Right cardiac atrium (tissue), 5 donors: Measurements from ENCODE around the gene PFDN1. TPM values are rescaled to one million over a fixed set of nuclear protein-coding genes. Genes with fewer than 3 reads are reported as not detected.

Experiments
- ATAC-seq, 2 donors: fragments of 200-7000 bp; cut with Tn5 transposase; one replicate each; pipeline versions ENCODE4 v1.8.0 to v1.9.1; 2020; ENCODE audit warnings: moderate library complexity in 2 of 2, mild to moderate bottlenecking in 1 of 2
- DNase-seq, 3 donors: peaks; one replicate each; pipeline ENCODE4 v3.0.0-alpha.2; 2020
- H3K27ac ChIP-seq: one replicate; pipeline ENCODE4 v1.5.1; 2013; ENCODE audit warnings: mild to moderate bottlenecking, low read length, control low read depth, moderate library complexity
- H3K27me3 ChIP-seq: one replicate; pipeline ENCODE4 v1.6.1; 2013; ENCODE audit not compliant: control insufficient read depth, insufficient read depth
- H3K4me1 ChIP-seq: one replicate; pipeline ENCODE4 v1.6.1; 2013; ENCODE audit warnings: low read length; ENCODE audit not compliant: control insufficient read depth, insufficient read depth
- H3K4me3 ChIP-seq: one replicate; pipeline ENCODE4 v1.5.1; 2013; ENCODE audit warnings: low read length, control low read depth
- H3K9me3 ChIP-seq: one replicate; pipeline ENCODE4 v1.6.1; 2013; ENCODE audit warnings: low read length; ENCODE audit not compliant: control insufficient read depth
- WGBS: extraction: QIAGEN DNeasy Blood & Tissue Kit; methylation state at CpG from one replicate; pipeline ENCODE4 v1.1.7; 2013; 5-methylcytosine and 5-hydroxymethylcytosine counted together
- intact Hi-C, 4 donors: fragments of 100-400 bp; cut with DNase I; formaldehyde crosslinking; loops; one replicate each; pipeline versions ENCODE4 v1.11.0 to v1.14.0; 2022 to 2023
- polyA plus RNA-seq: library from polyadenylated mRNA; stranded (reverse); fragments of 200-250 nt; gene quantifications from one replicate; pipeline ENCODE4 v1.2.3, GENCODE V29; 2013
- total RNA-seq, 4 donors: library from RNA; stranded (reverse); fragmentation: NEBNext Ultra II Directional; extraction: Animal tissue kit (Norgen Biotek cat#: 25700); gene quantifications; one replicate each; pipeline ENCODE4 v1.2.1, GENCODE V29; 2021
- donor health status: healthy with polysubstance abuse.
- donor health status: DM: no; HTN: yes; CAD: no.
- donor health status: DM: no; HTN: no; CAD: no.
- donor health status: DM: no; HTN: yes; CAD: no; lungs with severe emphysema.
- donor health status: DM: yes; HTN: yes; CAD: no.

PFDN1 gene
- total and polyA plus RNA-seq, 5 donors: 57.6 to 144 (median 67.2) TPM

DNA sequence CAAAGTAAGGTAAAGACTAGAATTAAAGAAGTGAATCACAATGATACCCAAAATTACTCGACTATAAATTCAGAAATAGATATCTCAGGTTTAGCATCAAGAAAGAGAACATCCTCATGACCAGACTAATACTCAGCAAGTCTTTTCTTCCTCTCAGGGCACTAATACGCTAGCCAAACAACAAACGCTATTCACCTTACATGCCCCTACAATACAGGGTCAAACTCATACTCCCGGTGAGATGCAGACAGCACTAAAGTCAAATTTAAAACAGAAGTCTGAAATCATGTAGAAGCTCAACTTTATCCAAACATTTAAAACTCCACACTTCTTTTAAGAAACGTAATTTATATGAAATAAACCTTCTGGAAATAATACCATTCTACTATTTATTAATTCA is 5.6 kb downstream of the PFDN1 start:
- Histone ChIP-seq H3K9me3 (no peaks in the 10 kb centered on the region), H3K27ac (peak overlapping the region; percentile 43), H3K4me3 (no peak overlapping the region), H3K27me3 (no peaks in the 10 kb centered on the region), H3K4me1 (peaks cover 2% of the 10 kb centered on the region)
- no peak for DNase-seq
- 50% methylated on average over 5 of the region's 5 CpGs for WGBS
- intact Hi-C loops: no loop called here
- ATAC-seq: no peak

DNA sequence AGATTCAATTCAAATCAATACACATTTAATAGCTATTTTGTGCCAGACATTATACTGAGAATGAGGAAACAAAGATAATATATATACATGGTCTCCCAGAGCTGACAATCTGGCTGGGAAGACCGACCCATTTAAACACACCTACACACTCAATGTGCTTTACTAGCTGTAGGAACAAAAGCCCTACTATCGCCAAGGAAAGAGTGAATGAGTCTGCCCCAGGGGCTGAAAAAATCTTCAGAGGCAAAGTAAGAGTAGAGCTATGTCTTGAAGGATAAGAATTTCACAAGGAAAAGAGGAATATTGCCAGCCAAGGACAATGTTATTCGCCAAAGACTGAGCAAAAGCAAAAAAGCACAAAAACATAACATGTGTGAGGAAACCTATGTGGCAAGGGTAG is 6.6 kb downstream of the PFDN1 start:
- Histone ChIP-seq H3K4me1 (peaks cover 4% of the 10 kb centered on the region), H3K27ac (peak overlapping the region; percentile 74), H3K27me3 (no peaks in the 10 kb centered on the region), H3K4me3 (no peak overlapping the region), H3K9me3 (no peaks in the 10 kb centered on the region)
- intact Hi-C loops: no loop called here
- no peak for ATAC-seq
- 81% methylated on average over 3 of the region's 3 CpGs for WGBS
- DNase-seq: no peak

DNA sequence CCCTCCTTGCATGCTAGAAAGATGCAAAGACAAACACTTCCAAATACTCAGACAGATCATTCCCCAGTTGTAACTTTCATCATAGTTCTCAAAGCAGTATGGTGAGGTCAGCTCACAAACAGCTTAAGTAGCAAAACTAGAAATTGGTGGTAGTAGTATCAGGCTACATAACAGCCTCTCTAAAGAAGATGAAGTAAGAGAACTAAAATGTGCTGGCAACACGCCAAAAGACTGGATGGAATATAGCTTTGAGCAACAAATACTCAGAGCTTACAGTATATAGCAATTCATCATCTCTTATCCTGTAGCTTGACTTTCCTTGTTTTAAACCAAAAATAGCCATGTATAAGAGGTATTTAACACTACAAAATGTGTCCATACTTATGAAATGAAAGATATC is 7.5 kb downstream of the PFDN1 start:
- intact Hi-C loops: no loop called here

DNA sequence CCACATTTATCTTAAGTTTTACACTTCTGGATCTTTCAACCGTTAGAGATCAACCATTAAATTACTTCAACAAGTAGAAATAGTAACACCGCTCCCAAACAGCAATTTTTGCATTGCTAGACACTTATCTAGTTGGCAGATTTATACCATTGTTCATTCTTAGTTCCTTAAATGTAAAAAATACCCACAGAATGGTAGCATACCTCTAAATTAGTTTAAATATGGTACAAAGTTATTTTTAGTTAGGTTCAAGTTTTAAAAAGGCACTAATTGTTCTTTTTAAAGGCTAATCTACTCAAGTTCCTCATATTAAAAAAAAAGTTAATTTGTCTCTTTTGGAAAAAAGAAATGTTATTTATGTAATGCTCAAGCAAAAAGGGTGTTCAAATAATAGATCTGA is 8.1 kb downstream of the PFDN1 start:
- H3K27ac ChIP-seq: no peak overlapping the region
- no peaks in the 10 kb centered on the region for H3K9me3 ChIP-seq
- H3K4me1 ChIP-seq: peaks cover 6% of the 10 kb centered on the region
- no peaks in the 10 kb centered on the region for H3K27me3 ChIP-seq
- DNase-seq: no peak
- WGBS: 43% methylated on average over 2 of the region's 2 CpGs
- intact Hi-C loops: no loop called here
- H3K4me3 ChIP-seq: no peak overlapping the region
- no peak for ATAC-seq

More for the DNA sequence above, 7.5 kb downstream of the PFDN1 start:
- Histone ChIP-seq H3K27ac (no peak overlapping the region), H3K27me3 (no peaks in the 10 kb centered on the region), H3K9me3 (no peaks in the 10 kb centered on the region), H3K4me3 (no peak overlapping the region), H3K4me1 (peaks cover 4% of the 10 kb centered on the region)
- WGBS: 4% methylated on average over 1 of the region's 1 CpG
- DNase-seq (peak in 1 of 3 donors; percentile 31), ATAC-seq (peak; percentile 64 to 73)

DNA sequence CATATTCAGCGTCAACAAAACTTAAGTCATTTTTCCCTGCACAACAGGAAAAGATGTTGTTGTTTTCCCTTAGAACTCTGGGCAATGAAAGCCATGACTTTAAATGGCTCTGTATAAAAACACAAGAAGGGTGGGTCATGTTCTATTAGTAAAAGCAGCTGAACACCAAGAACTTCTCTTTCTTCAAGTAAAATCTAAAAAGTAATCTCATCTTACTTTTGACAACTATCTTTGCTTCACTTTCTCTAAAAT is 9.1 kb downstream of the PFDN1 start:
- Histone ChIP-seq H3K9me3 (no peaks in the 10 kb centered on the region), H3K27me3 (no peaks in the 10 kb centered on the region), H3K4me1 (peaks cover 5% of the 10 kb centered on the region), H3K27ac (no peak overlapping the region), H3K4me3 (no peak overlapping the region)
- DNase-seq (no peak), ATAC-seq (no peak)
- intact Hi-C loops: no loop called here
- WGBS: 39% methylated on average over 1 of the region's 1 CpG

DNA sequence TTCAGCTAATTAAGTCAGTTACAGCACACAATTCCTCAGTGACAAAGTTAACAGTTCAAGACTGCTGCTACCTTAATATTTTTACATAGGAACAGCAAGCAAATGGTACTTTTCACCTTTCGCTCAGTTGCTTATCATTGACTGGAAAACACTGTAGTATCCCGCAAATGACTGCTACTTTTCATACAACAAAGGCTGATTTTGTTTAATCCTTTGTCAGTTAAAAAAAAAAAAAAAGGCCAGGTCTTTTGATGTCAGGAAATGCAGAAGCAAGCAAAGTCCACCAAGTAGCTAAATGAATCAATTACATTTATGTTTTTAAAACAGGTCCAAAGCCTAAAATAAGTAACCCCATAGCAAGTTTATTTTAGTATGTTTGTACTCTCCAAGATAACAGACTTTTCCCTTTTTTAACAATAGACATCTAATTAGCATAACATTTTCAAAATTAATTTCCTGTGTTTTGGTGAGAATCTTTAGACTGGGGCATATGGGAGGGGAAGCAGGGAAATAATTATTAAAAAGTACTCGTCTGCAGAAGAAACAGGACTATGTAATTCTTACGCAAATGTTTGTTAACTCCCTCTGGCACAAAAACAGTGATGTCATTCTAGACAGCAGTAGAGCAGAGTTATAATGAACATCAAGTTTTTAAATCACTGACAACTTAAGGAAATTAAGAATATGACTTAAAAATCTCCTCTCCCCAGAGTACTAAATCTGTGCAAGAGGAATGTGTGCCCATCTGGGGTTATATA is 9.6 kb downstream of the PFDN1 start:
- H3K27ac ChIP-seq: no peak overlapping the region
- intact Hi-C loops: no loop called here
- no peaks in the 10 kb centered on the region for H3K9me3 ChIP-seq
- DNase-seq (no peak), ATAC-seq (peak; percentile 53 to 64)
- peak overlapping the region; percentile 15 for H3K4me3 ChIP-seq
- no peaks in the 10 kb centered on the region for H3K27me3 ChIP-seq
- peaks cover 5% of the 10 kb centered on the region for H3K4me1 ChIP-seq
- WGBS: 28% methylated on average over 4 of the region's 4 CpGs

DNA sequence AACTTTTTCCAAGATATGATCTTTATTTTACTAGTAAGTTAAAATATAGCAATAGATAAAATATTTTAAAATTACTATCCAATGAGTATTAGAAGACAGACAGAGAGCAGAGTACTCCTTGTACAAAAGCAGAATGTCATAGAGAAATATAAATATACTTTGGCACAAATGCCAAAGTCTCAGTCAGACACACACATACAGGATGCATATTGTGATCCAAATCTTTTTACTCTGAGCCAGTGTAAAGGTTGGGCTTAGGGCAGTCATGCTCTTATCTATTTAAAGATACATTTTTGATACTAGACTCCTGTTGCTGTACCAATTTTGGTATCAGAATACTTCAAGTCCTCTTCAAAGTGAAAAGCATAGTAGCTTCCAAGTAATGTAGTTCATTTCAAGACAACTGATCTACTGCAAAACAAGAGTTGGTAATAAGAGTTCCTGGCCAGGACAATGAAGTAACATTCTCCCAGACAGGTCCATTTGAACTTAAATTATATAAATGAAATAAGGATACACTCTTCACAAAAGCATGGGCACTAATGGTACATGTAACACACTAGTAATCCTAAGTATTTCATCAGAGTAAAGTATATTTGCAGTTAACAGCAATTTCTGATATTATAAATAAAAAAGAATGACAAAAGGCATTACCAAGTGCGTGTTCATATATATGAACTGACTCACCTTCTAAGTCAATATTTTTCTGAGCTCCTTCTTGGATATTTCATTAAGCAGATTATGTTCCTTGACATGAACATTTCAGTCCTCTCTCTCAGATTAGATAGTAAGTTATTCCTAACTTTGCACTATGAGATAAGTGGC is 10.5 kb downstream of the PFDN1 start:
- WGBS: 67% methylated on average over 1 of the region's 1 CpG
- ATAC-seq (peak in 1 of 2 donors; percentile 47), DNase-seq (no peak)
- intact Hi-C loops: no loop called here
- no peak overlapping the region for H3K27ac ChIP-seq
- H3K4me3 ChIP-seq: no peak overlapping the region
- peaks cover 5% of the 10 kb centered on the region for H3K4me1 ChIP-seq
- no peaks in the 10 kb centered on the region for H3K27me3 ChIP-seq
- no peaks in the 10 kb centered on the region for H3K9me3 ChIP-seq

DNA sequence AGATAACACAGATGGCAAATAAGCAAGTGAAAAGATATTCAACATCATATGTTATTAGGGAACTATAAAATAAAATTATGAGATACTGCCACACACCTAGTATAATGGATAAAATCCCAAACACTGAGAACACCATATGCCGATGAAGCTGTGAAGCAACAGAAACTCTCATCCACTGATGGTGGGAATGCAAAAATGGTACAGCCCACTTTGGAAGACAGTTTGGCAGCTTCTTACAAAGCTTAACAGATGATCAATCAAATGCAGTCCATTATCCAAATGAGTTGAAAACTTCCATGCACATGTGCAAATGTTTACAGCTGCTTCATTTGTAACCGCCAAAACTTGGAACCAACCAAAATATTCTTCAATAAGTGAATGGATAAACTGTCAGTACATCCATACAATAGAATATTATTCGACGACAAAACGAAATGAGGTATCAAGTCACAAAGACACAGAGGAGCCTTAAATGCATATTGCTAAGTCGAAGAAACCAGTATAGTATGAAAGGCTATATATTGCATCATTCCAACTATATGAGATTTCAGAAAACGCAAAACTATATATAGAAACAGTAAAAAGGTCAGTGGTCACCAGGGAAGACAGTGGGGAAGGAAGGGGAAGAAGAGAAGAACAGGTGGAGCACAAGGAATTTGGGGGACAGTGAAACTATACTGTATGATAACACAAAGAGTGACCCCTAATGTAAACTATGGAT is 14.9 kb downstream of the PFDN1 start:
- intact Hi-C loops: no loop called here
- Histone ChIP-seq H3K4me3 (no peak overlapping the region), H3K9me3 (no peaks in the 10 kb centered on the region), H3K27me3 (no peaks in the 10 kb centered on the region), H3K4me1 (peaks cover 9% of the 10 kb centered on the region), H3K27ac (no peak overlapping the region)
- DNase-seq (no peak), ATAC-seq (no peak)
- 83% methylated on average over 7 of the region's 7 CpGs for WGBS

DNA sequence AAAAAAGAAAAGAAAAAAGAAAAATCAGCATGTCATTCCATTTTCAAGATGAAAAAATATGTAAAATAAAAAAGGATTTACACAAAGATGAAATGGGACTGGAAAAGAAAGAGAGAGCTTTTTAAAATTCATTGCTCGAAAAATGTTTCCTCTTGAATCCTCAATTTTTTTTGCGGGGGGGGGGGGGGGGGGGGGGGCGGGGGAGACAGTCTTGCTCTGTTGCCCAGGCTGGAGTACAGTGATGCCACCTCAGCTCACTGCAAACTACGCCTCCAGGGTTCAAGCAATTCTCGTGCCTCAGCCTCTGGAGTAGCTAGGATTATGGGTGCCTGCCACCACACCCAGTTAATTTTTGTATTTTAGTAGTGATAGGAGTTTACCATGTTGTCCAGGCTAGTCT is 16.5 kb downstream of the PFDN1 start:
- H3K4me3 ChIP-seq: no peak overlapping the region
- intact Hi-C loops: no loop called here
- no peaks in the 10 kb centered on the region for H3K27me3 ChIP-seq
- 93% methylated on average over 5 of the region's 5 CpGs for WGBS
- H3K27ac ChIP-seq: no peak overlapping the region
- ATAC-seq: no peak
- DNase-seq: no peak
- H3K4me1 ChIP-seq: peaks cover 7% of the 10 kb centered on the region
- no peaks in the 10 kb centered on the region for H3K9me3 ChIP-seq

DNA sequence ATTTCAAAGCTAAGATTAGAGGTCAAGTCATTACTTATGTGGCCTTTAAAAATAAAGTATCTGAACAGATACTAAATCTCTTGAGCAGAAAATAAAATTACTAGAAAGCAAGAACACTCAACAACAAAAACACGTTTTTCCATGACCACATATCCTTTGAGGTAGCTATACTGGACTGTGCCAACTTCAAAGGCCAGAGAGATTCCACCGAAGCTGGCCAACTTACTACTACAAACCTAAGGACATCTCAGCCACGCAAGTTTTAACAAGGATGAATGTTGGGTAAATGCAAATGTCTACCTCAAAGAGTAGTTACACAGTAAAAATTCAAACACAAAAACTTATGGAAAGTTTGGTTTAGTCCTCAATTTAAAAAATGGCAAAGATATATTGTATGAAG is 18.9 kb downstream of the PFDN1 start:
- ATAC-seq (no peak), DNase-seq (no peak)
- WGBS: 67% methylated on average over 3 of the region's 3 CpGs
- Histone ChIP-seq H3K4me3 (no peak overlapping the region), H3K9me3 (no peaks in the 10 kb centered on the region), H3K27ac (no peak overlapping the region), H3K27me3 (no peaks in the 10 kb centered on the region), H3K4me1 (peaks cover 5% of the 10 kb centered on the region)
- intact Hi-C loops: no loop called here

DNA sequence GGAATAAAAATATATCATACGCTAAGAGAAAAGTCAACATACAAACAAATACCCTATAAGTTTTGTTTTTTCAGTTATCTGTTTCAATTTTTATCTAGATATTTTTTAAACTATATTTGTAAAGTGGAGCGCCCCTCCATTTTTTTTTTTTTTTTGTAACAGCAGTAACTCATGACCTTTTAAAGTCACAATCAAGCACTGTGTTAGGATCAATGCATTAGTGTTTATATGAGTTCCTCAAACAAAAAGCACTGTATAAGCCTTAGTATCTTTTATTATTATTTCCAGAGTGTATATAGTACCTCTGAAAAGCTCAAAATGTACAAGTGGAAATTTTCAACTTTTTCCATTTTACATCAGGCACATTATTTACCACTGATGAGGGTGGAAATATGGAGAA is 20.6 kb downstream of the PFDN1 start:
- WGBS: 94% methylated on average over 2 of the region's 2 CpGs
- ATAC-seq: no peak
- intact Hi-C loops: no loop called here
- H3K27ac ChIP-seq: no peak overlapping the region
- no peaks in the 10 kb centered on the region for H3K27me3 ChIP-seq
- no peaks in the 10 kb centered on the region for H3K9me3 ChIP-seq
- no peak for DNase-seq
- no peak overlapping the region for H3K4me3 ChIP-seq
- H3K4me1 ChIP-seq: peaks cover 7% of the 10 kb centered on the region
